Sigmoid colon (tissue), 3 donors: ENCODE results near the gene IFT43.

Source experiments
- POLR2A ChIP-seq, 2 donors: fragments of 450-650 bp; IDR thresholded peaks; one replicate each; pipeline ENCODE4 v1.6.1; 2016; ENCODE audit warnings: antibody characterized with exemption in 2 of 2, mild to moderate bottlenecking in 2 of 2, moderate library complexity in 2 of 2
- TF ChIP-seq, protein P1 (sequence below), 4 experiments: fragments of 450-650 bp in 3 of 4; fragments of 200-600 bp in 1 of 4; IDR thresholded peaks; one replicate each; pipeline ENCODE4 v1.5.1; 2016 to 2019; ENCODE audit warnings: antibody characterized with exemption in 4 of 4, mild to moderate bottlenecking in 3 of 4, moderate library complexity in 2 of 4

DNA sequence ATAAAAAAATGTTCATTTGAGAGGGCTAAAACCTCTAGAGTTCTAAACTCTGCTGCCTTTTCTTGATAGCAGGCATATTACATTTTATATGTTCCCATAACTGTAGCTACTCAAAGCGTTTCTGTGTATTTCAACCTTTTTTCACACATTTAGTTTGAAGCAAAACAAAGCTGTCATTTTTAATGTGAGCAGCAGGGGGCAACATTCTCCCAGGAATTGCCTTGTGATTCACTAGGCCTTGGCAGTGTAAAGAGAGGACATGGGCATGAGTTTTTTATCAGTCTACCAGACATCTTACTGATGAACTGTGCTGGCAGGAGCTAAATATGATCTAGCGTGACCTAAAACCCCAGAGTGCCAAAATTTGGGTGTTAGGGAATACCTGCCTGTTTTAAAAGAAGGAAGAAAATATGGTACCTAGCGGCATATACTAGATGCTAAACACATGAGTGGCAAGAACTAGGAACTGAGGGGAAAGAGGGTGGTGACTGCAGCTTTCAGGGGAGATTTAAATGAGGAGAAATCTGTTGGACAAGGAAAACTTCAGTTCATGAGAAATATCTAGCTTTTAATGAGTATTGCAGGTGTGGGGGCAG lies 65.3 kb downstream of the IFT43 start:
- TF ChIP-seq, protein P1, sequence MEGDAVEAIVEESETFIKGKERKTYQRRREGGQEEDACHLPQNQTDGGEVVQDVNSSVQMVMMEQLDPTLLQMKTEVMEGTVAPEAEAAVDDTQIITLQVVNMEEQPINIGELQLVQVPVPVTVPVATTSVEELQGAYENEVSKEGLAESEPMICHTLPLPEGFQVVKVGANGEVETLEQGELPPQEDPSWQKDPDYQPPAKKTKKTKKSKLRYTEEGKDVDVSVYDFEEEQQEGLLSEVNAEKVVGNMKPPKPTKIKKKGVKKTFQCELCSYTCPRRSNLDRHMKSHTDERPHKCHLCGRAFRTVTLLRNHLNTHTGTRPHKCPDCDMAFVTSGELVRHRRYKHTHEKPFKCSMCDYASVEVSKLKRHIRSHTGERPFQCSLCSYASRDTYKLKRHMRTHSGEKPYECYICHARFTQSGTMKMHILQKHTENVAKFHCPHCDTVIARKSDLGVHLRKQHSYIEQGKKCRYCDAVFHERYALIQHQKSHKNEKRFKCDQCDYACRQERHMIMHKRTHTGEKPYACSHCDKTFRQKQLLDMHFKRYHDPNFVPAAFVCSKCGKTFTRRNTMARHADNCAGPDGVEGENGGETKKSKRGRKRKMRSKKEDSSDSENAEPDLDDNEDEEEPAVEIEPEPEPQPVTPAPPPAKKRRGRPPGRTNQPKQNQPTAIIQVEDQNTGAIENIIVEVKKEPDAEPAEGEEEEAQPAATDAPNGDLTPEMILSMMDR (IDR thresholded peaks at IDR 0.05) = peak; percentile 74 to 85 (median 76)
- no peak for TF ChIP-seq POLR2A (IDR thresholded peaks at IDR 0.05)
